GM18507 (cell line): Measurements from ENCODE around the gene BRDT.

ENCODE experiments used
- DNase-seq: peaks from one replicate; pipeline ENCODE4 v3.0.0; 2011; ENCODE audit warnings: low read depth; ENCODE audit not compliant: insufficient read length; ENCODE audit errors: extremely low spot score
- FAIRE-seq: peaks from 2 replicates; lab custom pipeline; 2011; peaks lifted over from hg19 to GRCh38; lab: Jason Lieb, UNC

BRDT gene

DNA sequence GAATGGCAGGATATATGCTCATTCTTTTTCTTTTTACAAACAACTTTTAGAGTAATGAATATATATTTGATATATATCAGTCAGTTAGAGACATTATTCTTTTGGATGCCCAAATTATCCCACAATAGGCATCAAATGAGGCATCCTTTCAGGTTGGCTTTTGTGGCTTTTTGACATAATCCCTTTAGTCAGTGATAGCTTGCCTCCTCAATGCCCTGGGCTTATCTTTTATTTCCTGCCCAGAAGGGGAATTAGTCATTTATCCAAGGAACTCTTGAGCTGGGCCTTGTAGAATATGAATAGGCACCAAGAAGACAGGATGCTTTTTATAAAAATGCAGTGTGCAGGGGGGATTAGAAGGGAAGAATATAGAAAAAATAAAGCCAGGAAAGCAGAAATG is 102.7 kb downstream of the BRDT start:
- no peak for DNase-seq

More for the DNA sequence above, 102.7 kb downstream of the BRDT start:
- no peak for FAIRE-seq
